SJSA1 (cell line): ENCODE measurements around the gene MALL. TPM values are rescaled to one million over a fixed set of nuclear protein-coding genes. Genes with fewer than 3 reads are reported as not detected.
"Not testable (repeated sequence)": the region's sequence is repeated elsewhere in the genome, so short reads cannot be mapped to it uniquely, and the experiment has no call there.

Experiments
- DNase-seq, 2 experiments: peaks; one replicate each; pipeline ENCODE4 v3.0.0-alpha.2; 2015 to 2020; ENCODE audit warnings: low spot score in 2 of 2, low read depth in 1 of 2
- H3K27ac ChIP-seq: fragments of 250-450 bp; sonication (Bioruptor Pico); 2 replicates; pipeline ENCODE4 v1.5.1; 2020; ENCODE audit warnings: mild to moderate bottlenecking, moderate library complexity
- H3K27me3 ChIP-seq: fragments of 250-450 bp; sonication (Bioruptor Pico); replicated peaks from 2 replicates; pipeline ENCODE4 v1.5.1; 2020; ENCODE audit warnings: mild to moderate bottlenecking, moderate library complexity
- H3K36me3 ChIP-seq: fragments of 250-450 bp; sonication (Bioruptor Pico); 2 replicates; pipeline ENCODE4 v1.5.1; 2020; ENCODE audit warnings: mild to moderate bottlenecking
- H3K4me1 ChIP-seq: fragments of 250-450 bp; sonication (Bioruptor Pico); replicated peaks from 2 replicates; pipeline ENCODE4 v1.6.1; 2021; ENCODE audit warnings: mild to moderate bottlenecking
- H3K4me3 ChIP-seq: fragments of 250-450 bp; sonication (Bioruptor Pico); 2 replicates; pipeline ENCODE4 v1.5.1; 2020; ENCODE audit warnings: mild to moderate bottlenecking
- H3K9me3 ChIP-seq: fragments of 250-450 bp; sonication (Bioruptor Pico); replicated peaks from 2 replicates; pipeline ENCODE4 v1.5.1; 2020; ENCODE audit warnings: mild to moderate bottlenecking
- total RNA-seq: library from RNA; depleted of rRNA; stranded (reverse); fragments of >200 nt; shearing (Covaris generic); gene quantifications from 2 replicates; pipeline ENCODE4 v1.2.3, GENCODE V29; 2014

Gene MALL
- total RNA-seq, 1 experiment from 2014 or later: not detected

DNA sequence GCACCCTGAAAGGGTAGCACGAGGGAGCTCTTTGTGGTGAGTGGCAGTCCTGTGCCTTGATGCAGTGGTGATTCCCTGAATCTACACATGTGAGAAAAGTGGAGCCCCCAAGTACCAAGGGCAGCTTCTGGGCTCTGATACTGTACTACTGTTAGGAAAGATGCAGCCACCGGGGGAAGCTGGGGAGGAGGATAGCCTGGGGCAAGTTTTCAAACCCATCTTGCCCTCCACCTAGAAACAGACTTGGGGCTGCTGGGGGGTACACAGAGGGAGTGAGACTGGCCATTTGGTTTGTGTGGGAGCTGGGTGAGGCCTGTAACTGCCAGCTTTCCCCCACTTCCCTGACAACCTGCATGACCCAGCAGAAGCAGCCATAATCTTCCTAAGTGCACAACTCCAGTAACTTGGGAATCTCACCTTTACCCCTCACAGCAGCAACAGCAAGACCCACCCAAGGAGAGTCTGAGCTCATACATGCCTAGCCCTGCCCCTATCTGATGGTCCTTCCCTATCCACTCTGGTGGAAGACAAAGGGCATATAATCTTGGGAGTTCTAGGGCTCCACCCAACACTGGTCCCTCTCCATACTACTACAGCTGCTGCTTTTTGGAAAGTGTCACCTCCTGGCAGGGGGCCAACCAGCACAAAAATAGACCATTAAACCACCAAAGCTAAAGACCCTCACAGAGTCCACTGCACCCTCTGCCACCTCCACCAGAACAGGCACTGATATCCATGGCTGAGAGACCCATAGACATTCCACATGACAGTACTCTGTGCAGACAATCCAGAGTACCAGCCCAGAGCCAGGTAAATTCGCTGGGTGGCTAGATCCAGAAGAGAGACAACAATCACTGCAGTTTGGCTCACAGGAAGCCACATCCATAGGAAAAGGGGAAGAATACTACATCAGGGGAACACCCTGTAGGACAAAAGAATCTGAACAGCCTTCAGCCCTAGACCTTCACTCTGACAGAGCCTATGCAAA, 8.2 kb downstream of the MALL start:
- no peaks in the 10 kb centered on the region for H3K27me3 ChIP-seq
- no peaks in the 10 kb centered on the region for H3K36me3 ChIP-seq
- H3K4me3 ChIP-seq: no peak overlapping the region
- peaks cover 38% of the 10 kb centered on the region for H3K4me1 ChIP-seq
- H3K27ac ChIP-seq: no peak overlapping the region
- H3K9me3 ChIP-seq: no peaks in the 10 kb centered on the region
- DNase-seq: no peak

DNA sequence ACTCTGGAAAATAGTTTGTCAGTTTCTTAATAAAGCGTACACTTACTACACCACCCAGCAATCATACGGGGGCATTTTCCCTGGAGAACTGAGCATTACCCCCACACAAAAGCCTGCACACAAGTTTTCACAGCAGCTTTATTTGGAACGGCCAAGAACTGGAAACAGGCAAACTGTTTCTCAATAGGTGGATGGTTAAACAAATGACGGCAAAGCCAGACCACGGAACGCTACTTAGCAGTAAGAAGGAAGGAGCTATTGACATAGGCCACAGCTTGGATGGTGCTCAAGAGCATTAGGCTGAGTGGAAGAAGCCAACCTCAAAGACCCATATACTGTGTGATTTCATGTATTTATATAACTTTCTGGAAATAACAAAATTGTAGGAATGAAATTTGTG, 9.0 kb downstream of the MALL start:
- H3K36me3 ChIP-seq: no peaks in the 10 kb centered on the region
- H3K27me3 ChIP-seq: no peaks in the 10 kb centered on the region
- peaks cover 46% of the 10 kb centered on the region for H3K4me1 ChIP-seq
- H3K27ac ChIP-seq: peak overlapping the region; percentile 32; the same call in 1 of the 2 replicates
- H3K4me3 ChIP-seq: no peak overlapping the region
- no peaks in the 10 kb centered on the region for H3K9me3 ChIP-seq
- DNase-seq: no peak

- peak in 1 of 2 experiments; percentile 49 for DNase-seq
- Histone ChIP-seq H3K27me3 (no peaks in the 10 kb centered on the region), H3K9me3 (no peaks in the 10 kb centered on the region), H3K4me3 (no peak overlapping the region), H3K4me1 (peaks cover 54% of the 10 kb centered on the region), H3K27ac (peak overlapping the region; percentile 32), H3K36me3 (no peaks in the 10 kb centered on the region)
Observed at GRCh38 chr2:110105608-110106467, 9.8 kb downstream of the MALL start.

DNA sequence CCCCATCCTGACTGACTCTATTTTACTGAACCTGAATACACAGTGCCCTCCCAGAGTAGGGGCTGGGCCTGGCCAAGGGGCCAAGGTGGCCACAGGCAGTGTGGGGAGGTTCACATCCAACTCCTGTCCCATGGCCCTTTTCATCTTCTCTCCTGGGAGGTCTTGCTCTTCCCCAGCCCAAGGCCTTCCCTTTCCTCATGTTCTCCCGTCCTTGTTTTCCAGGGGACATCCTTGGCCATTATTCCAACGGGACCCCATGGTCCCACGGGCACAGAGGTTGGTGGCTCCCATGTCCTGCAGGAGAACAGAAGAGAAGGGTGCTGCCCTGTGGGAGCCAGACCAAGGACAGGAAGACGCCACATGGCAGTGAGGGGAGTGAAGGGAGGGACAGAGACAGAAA, 10.4 kb downstream of the MALL start:
- no peak for DNase-seq
- Histone ChIP-seq H3K4me3 (no peak overlapping the region), H3K9me3 (no peaks in the 10 kb centered on the region), H3K27ac (peak overlapping the region; percentile 32), H3K4me1 (peaks cover 60% of the 10 kb centered on the region), H3K27me3 (no peaks in the 10 kb centered on the region), H3K36me3 (no peaks in the 10 kb centered on the region)

GRCh38 chr2:110104025-110104771, 11.4 kb downstream of the MALL start:
- Histone ChIP-seq H3K4me1 (peaks cover 65% of the 10 kb centered on the region), H3K27me3 (no peaks in the 10 kb centered on the region), H3K27ac (no peak overlapping the region), H3K36me3 (no peaks in the 10 kb centered on the region), H3K4me3 (no peak overlapping the region), H3K9me3 (no peaks in the 10 kb centered on the region)
- DNase-seq: no peak

GRCh38 chr2:110103061-110103961, 12.3 kb downstream of the MALL start:
- Histone ChIP-seq H3K27ac (peak overlapping the region; percentile 98), H3K36me3 (no peaks in the 10 kb centered on the region), H3K4me1 (peaks cover 65% of the 10 kb centered on the region), H3K27me3 (no peaks in the 10 kb centered on the region), H3K4me3 (no peak overlapping the region), H3K9me3 (no peaks in the 10 kb centered on the region)
- no peak for DNase-seq

- peaks cover 61% of the 10 kb centered on the region for H3K4me1 ChIP-seq
- peak overlapping the region; percentile 98 for H3K27ac ChIP-seq
- H3K9me3 ChIP-seq: no peaks in the 10 kb centered on the region
- H3K27me3 ChIP-seq: no peaks in the 10 kb centered on the region
- H3K36me3 ChIP-seq: no peaks in the 10 kb centered on the region
- no peak for DNase-seq
- H3K4me3 ChIP-seq: no peak overlapping the region
Observed at GRCh38 chr2:110101901-110102803, 13.5 kb downstream of the MALL start.

DNA sequence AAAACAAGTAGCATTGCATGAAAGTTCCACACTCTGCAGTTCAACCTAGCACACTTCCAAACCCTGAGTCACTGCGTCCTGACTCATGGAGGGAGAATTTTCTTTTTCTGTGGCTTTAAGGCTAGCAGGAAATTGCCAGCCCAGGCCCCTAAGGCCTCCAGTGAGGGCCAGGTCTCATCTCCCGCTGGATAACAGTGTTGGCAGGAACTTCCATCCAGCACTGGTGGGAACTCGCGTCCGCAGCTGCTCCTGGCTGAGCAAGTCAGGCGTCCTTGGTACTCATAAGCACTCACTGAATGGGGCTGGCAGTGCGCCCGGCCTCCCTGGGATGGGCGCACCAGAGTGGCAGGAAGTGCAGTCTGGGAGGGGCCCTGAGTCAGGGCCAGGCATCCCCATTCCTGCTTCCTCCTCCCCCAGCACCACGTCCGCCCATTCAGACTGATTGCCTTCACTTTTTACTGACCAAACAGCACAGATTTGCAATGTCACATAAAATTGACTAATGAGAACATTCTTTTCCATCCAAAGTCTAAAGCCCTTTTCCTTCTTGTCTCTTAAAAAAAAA, 14.3 kb downstream of the MALL start:
- no peaks in the 10 kb centered on the region for H3K36me3 ChIP-seq
- no peaks in the 10 kb centered on the region for H3K27me3 ChIP-seq
- peak overlapping the region; percentile 98 for H3K27ac ChIP-seq
- peak; percentile 98 to 99 for DNase-seq
- H3K4me1 ChIP-seq: peaks cover 53% of the 10 kb centered on the region
- no peak overlapping the region for H3K4me3 ChIP-seq
- no peaks in the 10 kb centered on the region for H3K9me3 ChIP-seq

GRCh38 chr2:110100880-110101279, 14.7 kb downstream of the MALL start:
- not testable (repeated sequence) for H3K27me3 ChIP-seq, H3K36me3 ChIP-seq, H3K4me3 ChIP-seq, H3K9me3 ChIP-seq, DNase-seq
- Histone ChIP-seq H3K27ac (peak overlapping the region; percentile 98), H3K4me1 (peaks cover 49% of the 10 kb centered on the region)

DNA sequence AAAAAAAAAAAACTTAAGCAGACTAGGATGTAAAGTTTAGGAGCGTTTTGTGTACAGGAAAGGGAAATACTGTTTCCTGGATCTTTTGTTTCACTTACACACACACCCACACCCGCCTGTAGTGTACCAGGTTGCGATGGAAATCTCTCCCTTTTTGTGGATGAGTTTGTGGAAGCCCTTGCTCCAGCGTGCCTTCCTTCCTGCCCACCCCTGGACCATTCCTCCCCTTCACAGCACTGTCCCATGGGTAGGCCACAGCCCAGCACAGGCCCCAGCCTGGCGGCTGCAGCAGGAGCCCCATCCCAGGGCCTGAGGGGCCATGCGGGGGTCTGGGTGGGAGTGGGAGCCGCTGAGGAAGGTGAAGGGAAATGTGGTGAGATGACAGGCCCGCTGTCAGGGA, 15.1 kb downstream of the MALL start:
- DNase-seq: no peak
- H3K4me3 ChIP-seq: no peak overlapping the region
- peak overlapping the region; percentile 98 for H3K27ac ChIP-seq
- H3K36me3 ChIP-seq: no peaks in the 10 kb centered on the region
- peaks cover 45% of the 10 kb centered on the region for H3K4me1 ChIP-seq
- H3K9me3 ChIP-seq: no peaks in the 10 kb centered on the region
- H3K27me3 ChIP-seq: no peaks in the 10 kb centered on the region

DNA sequence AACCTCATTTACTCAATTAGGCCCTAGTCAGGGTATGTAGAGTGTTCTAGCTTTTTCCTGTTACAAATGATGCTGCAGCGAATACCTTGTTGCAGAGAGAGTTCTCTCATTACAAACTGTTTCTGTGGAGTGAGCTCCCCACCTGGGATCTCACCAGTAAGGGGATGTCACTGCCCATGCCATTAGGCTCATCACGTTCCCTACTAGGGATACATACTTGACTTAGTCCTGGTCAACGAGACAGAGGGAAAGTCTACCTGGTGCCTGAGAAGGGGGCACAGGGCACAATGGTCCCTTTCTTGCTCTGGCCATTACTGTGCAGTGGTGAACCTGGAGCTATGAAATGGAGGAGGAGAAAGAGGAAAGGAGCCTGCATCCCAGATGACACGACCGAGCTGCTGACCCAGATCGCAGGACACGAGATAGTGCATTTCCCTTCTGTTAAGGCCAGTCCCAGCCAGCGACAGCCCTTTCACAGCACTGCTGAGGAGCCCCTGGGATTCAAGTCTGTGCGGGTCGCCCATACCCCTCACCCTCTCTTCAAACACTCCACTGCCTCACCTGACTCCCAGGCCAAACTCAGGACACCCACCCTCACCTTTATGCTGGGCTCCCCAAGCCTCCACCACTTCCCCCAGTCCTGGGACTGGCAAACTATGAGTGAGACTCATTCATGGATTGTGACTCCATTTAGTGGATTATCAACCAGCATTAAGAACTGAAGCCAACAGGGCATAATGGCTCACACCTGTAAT, 16.0 kb downstream of the MALL start:
- Histone ChIP-seq H3K4me3 (no peak overlapping the region), H3K9me3 (no peaks in the 10 kb centered on the region), H3K36me3 (no peaks in the 10 kb centered on the region), H3K27ac (peak overlapping the region; percentile 98), H3K4me1 (peaks cover 39% of the 10 kb centered on the region), H3K27me3 (no peaks in the 10 kb centered on the region)
- DNase-seq: no peak
